ENCODE measurements around the gene TPCN2.
"Not testable (repeated sequence)": the region's sequence is repeated elsewhere in the genome, so short reads cannot be mapped to it uniquely, and the experiment has no call there.

The TPCN2 gene

GRCh38 chr11:69048694-69049489 lies at the start of gene TPCN2:
TPCN2 (plus strand) TSS chr11:69048932; CDS start chr11:69048998, 66 bp downstream.
- peak; percentile 82 for DNase-seq (ENCODE audit: low read depth)

- DNase-seq (ENCODE audit: low read depth), result no peak
These were observed 49.5 kb upstream of the TPCN2 start for GRCh38 chr11:68999093-68999747.

GRCh38 chr11:68999748-69000355 lies 48.9 kb upstream of the TPCN2 start:
- not testable (repeated sequence) for DNase-seq (ENCODE audit: low read depth)

- no peak for DNase-seq (ENCODE audit: low read depth)
These were observed 48.3 kb upstream of the TPCN2 start for GRCh38 chr11:69000391-69000790.

GRCh38 chr11:69000831-69001242 lies 47.9 kb upstream of the TPCN2 start:
- no peak for DNase-seq (ENCODE audit: low read depth)

- no peak for DNase-seq (ENCODE audit: low read depth)
These were observed 47.3 kb upstream of the TPCN2 start for GRCh38 chr11:69001243-69002081.

- DNase-seq (ENCODE audit: low read depth), result no peak
These were observed 46.6 kb upstream of the TPCN2 start for GRCh38 chr11:69002110-69002569.

GRCh38 chr11:69002570-69003231 lies 46.0 kb upstream of the TPCN2 start:
- no peak for DNase-seq (ENCODE audit: low read depth)

- no peak for DNase-seq (ENCODE audit: low read depth)
These were observed 45.3 kb upstream of the TPCN2 start for GRCh38 chr11:69003301-69003865.

GRCh38 chr11:69003866-69004367 lies 44.8 kb upstream of the TPCN2 start:
- no peak for DNase-seq (ENCODE audit: low read depth)

GRCh38 chr11:69004411-69005182 lies 44.1 kb upstream of the TPCN2 start:
- no peak for DNase-seq (ENCODE audit: low read depth)

GRCh38 chr11:69005183-69005630 lies 43.5 kb upstream of the TPCN2 start:
- no peak for DNase-seq (ENCODE audit: low read depth)

GRCh38 chr11:69005631-69006368 lies 42.9 kb upstream of the TPCN2 start:
- DNase-seq (ENCODE audit: low read depth), result no peak

- DNase-seq (ENCODE audit: low read depth), result no peak
These were observed 41.9 kb upstream of the TPCN2 start for GRCh38 chr11:69006816-69007215.

GRCh38 chr11:69007975-69008381 lies 40.8 kb upstream of the TPCN2 start:
- DNase-seq (ENCODE audit: low read depth), result no peak

GRCh38 chr11:69008737-69009440 lies 39.8 kb upstream of the TPCN2 start:
- no peak for DNase-seq (ENCODE audit: low read depth)

GRCh38 chr11:69009441-69010211 lies 39.1 kb upstream of the TPCN2 start:
- no peak for DNase-seq (ENCODE audit: low read depth)

- no peak for DNase-seq (ENCODE audit: low read depth)
These were observed 38.3 kb upstream of the TPCN2 start for GRCh38 chr11:69010361-69010891.

Measured in activated gamma-delta T cell treated with anti-CD3 and anti-CD28 coated beads, Interleukin-2, amount 50 U/mL, for 16 hours (primary cell).